ENCODE data around the gene HLA-DPA1.
A peak's percentile ranks its signal among the peaks of the same experiment; 100 is the strongest.
"Not testable (repeated sequence)": the region's sequence is repeated elsewhere in the genome, so short reads cannot be mapped to it uniquely, and the experiment has no call there.

The HLA-DPA1 gene

GRCh38 chr6:33088258-33088930 lies 14.9 kb upstream of the HLA-DPA1 start:
- FAIRE-seq = no peak

GRCh38 chr6:33085627-33086026 lies 12.2 kb upstream of the HLA-DPA1 start:
- no peak for FAIRE-seq

DNA sequence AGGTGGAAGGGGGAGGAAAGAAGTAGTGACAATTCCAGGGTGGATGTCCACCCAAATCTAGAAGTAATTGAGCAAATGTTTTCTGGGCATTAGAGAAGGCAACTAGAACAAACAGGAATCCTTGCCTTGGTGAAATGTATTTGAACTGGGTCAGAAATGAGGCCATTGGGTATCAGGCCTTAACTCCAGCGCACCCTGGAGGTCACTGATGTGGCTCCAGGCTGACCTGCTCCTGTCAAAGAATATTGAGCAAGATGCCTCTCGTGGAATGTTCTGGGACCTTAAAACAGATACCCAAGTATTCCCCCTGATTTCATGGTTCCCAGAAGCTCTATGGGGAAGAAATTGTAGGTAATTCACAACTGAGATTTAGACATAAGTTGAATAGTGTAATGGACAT lies 9.3 kb upstream of the HLA-DPA1 start:
- FAIRE-seq = no peak

GRCh38 chr6:33081098-33081824 lies 7.8 kb upstream of the HLA-DPA1 start:
- FAIRE-seq = no peak

GRCh38 chr6:33080127-33081089 lies 7.0 kb upstream of the HLA-DPA1 start:
- no peak for FAIRE-seq

- no peak for FAIRE-seq
Observed at GRCh38 chr6:33079580-33079979, 6.1 kb upstream of the HLA-DPA1 start.

DNA sequence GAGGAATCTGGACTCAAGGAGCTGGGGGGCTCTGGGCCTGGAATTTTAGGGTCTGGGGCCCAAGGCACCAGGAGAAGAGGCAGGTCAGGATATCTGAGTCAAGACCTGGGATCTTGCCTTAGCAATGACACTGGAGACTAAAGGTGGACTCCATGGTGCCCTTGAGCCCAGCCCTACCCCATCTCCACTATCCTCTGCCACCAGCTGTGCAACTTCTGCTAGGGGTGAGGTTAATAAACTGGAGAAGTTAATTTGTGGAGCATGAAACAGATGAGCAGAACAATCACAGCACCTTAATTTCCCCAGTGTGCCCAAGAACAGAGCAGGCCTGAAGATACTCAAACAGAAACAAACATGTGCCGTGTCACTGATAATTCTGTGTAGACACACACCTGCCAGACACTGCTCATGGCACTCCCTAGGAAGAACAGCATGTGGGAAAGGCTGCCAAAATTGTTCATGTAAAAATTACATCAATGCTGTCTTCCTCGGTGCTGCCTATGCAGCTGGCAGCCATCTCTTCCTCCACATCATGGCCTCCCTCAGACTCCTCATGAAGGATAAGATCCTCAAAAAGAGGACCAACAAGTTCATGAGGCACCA lies 5.6 kb upstream of the HLA-DPA1 start:
- no peak for FAIRE-seq

DNA sequence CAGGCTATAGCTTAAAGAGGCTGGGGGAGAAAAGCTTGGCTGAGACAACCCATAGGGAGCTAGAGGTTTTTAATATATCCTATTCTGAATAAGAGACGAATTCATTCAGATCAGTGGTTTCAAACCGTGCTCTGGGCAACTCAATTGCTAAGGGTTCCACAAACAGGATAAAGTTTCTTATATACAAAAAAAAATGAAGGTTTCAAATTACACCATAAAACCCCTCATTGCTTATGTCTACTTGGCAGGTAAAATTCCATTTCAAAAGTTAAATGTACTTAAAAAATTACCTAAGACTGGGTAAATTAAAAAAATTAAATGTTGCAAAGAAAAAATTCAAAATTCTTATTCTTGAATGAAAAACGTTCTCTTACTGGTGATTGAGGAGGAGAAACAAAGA lies 5.0 kb upstream of the HLA-DPA1 start:
- FAIRE-seq = no peak

DNA sequence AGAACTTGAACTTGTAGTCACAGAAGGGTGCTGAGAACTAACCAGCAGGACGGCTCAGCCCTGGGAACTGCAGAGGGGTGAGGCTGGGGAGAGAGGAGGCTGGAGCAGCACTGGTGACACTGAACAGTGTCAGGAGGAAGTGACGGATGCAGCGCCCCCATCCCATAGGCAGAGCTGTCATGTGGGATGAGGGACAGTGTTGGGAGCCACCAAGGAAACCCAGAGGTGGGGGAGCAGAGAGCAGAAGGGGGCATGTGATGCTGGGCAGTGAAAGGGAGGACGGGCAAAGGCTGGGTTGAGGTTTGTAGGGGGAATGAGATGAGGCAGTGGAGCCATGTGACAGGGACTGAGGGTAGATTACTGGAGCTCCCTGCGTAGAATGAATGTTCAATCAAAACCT lies 4.5 kb upstream of the HLA-DPA1 start:
- FAIRE-seq = no peak

DNA sequence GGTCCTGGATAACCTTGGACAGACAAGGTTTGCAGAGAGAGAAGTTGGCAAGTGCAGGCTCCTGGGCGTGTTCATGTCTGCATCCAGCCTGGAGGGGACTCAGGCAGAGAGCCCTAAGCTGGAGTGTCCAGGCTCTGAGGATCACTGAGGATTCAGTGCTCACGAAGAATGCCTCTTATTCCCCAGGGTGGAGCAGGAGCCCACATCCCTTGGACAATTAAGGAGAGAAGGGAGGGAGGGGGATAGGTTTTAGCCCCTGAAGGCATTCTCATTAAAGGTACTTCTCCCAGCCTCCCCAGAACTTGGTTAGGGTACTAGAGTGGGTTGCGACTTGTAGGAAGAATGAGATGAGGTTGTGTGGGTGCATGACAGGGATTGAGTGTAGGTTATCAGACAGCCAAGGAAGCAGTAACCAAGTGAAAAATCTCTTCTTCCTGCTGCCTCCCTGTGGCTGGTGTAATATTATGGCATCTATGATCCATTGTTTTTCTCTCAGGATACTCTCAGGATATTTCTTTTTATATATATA lies 3.0 kb upstream of the HLA-DPA1 start:
- no peak for FAIRE-seq

GRCh38 chr6:33075568-33076405 lies 2.3 kb upstream of the HLA-DPA1 start, which contains the start of gene HLA-DPB1:
HLA-DPB1 (plus strand) TSS chr6:33075990; CDS start chr6:33076042, 52 bp downstream.
- FAIRE-seq = peak; percentile 78

- no peak for FAIRE-seq
Observed at GRCh38 chr6:33075208-33075567, 1.7 kb upstream of the HLA-DPA1 start.

GRCh38 chr6:33072508-33073100 lies 845 bp downstream of the HLA-DPA1 start:
- no peak for FAIRE-seq

DNA sequence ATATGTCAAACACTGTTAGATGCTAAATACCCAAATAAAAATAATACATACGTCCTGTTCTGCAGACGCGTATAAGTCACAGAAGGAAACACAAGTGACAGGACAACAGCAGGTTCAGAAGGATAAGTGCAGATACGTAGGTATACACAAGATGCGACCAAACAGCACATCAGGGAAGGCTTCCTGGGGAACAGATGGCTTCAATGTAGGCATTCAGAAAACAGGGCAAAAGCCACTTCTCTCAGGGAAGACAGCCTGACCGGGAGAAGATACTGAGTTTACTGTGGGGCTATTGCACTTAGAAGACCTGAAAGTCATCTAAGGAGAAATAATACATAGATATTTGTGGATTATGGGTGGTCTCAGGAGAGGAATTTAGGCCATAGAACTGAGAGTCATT lies 1.9 kb downstream of the HLA-DPA1 start:
- FAIRE-seq = no peak

DNA sequence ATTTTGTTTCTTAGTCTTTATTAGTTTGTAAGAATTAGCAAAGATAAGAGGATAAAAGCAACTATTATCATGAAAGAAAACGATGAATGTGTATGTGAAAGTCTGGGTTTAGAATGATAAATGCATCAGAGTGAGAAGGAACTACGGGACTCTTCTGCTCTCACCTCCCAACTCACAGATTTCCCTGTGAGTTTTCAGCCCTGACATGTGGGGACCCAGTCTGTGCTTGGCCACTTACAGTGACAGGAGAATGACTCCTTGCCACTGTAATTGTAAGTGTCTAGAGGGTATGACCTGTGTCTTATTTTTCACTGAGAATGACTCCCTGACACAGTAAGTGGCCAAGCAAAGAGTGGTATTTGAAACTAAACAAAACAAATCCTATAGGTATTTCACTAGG lies 2.5 kb downstream of the HLA-DPA1 start:
- no peak for FAIRE-seq

GRCh38 chr6:33069021-33069738 lies 4.3 kb downstream of the HLA-DPA1 start:
- FAIRE-seq = no peak

DNA sequence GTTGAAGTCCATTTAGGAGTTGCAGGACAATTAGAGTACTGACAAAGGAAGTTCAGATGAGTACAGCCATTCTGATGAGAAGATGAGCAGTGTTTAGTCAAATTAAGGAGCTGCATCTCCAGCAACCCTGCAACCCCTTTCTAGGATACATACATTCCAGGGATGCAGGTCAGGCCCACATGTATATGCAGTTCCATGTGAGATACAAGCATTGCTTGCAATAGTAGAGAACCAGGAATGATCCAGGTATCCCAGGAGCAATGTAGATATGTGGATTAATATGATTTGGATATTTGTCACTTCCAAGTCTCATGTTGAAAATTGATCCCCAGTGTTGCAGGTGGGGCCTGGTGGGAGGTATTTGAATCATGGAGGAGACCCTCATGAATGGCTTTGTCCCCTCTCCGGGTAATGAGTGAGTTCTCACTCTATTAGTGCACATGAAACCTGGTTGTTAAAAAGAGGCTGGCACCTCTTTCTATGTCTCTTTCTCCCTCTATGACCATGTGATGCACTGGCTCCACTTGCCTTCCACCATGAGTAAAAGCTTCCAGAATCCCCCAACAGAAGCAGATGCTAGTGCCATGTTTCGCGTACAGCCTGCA lies 6.4 kb downstream of the HLA-DPA1 start:
- FAIRE-seq = no peak

GRCh38 chr6:33065312-33065711 lies 8.1 kb downstream of the HLA-DPA1 start:
- FAIRE-seq = no peak

DNA sequence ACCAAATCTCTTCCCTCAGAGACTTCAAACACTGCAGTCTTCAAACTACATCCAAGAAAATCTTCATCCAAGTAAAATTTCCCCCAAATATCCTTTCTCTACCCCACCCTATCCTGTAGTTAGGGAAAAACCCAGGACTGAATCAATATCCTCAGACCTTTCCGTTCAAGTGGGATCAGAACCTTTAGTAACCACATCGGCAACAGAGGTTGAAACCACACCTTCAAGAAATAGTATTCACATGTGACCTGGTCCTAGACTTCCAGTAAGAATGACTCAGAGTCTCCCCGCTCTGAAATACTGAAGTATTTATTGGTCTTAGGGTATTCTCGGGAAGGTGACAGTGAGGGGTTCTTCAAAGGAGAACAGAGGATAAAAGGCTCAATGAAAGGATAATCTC lies 8.7 kb downstream of the HLA-DPA1 start:
- FAIRE-seq = no peak

DNA sequence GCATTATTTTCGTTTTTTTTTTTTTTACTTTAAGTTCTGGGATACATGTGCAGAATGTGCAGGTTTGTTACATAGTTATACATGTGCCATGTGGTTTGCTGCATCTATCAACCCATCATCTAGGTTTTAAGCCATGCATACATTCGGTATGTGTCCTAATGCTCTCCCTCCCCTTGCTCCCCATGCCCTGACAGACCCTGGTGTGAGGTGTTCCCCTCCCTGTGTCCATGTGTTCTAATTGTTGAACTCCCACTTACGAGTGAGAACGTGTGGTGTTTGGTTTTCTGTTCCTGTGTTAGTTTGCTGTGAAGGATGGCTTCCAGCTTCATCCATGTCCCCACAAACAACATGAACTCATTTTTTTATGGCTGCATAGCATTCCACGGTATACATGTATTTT lies 10.0 kb downstream of the HLA-DPA1 start:
- FAIRE-seq = not testable (repeated sequence)

Measured in G401.6 (cell line).